Germinal center (tissue), 1 donor: Measurements from ENCODE around the gene DCXR.

Experiments
- DNase-seq: peaks from one replicate; pipeline ENCODE4 v3.0.0; 2012; ENCODE audit warnings: mixed read lengths, low spot score

Gene DCXR

DNA sequence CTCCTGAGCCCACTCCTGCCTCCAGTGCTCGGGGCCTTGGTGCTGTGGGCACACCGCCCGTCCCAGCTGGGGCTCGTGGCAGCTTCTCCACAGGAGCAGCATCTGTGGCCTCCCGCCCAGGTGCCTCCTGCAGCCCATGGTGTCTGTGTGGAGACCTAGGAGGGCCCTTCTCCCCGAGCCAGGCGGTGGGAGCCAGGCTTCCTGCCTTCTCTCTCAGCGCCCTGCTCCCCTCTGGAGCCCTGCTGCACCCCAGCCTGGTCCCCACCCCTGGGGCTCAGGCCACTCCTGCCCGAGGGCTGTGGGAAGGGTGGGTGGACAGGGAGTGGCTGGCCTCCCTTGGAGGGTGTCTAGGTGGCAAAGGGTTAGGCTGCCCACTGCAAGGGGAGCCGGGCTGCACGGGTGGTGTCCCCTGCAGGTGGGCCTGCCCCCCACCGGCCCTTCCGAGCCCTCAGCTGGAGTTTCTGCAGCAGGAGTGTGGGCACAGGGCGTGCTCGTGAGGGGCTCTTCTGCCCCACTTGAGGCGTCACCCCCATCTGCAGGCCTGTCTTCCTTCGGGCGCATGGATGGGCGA, 25.8 kb downstream of the DCXR start:
- DNase-seq: no peak

DNA sequence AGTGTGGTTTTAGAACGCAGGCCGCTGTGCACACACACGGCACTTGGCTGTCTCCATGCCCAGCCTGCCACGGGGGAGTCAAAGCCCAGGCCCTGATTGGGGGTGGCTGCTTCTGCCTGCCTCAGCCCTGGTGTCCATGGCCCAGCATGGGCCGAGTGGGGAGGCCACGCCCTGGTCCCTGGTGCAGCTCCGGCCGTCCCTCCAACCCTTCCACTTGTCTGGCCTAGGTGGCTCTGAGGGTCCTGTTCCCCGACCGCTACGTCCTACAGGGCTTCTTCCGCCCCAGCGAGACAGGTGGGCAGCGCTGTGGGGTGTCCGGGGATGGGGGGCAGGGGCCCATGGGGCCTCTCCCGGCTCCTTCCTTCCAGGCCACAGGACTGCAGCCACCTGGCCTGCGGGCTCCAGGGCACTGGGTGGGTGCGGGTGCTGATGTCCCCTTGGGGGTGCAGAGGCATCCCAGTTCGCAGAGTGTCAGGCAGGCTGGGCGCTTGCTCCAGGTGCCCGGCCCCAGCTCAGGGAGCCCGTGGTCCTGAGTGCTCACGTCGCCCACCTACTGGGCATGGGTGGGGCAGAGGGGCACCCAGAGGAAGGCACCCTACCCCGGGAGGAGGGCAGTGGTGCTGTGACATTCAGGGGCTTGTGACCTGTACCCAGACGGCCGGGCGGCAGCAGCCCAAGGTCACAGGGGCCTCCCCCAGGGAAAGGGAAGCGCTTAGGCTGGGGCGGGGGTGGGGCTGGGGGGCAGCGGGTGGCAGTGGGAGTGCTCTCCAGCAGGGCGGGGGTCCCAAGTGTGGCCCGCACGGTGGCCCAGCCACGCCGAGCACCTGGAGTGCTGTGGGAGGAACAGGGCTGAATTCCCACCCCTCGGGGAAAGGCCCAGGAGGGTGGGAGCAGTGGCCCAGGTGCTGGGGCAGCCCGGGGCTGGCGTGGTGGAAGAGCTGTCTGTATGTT, 26.6 kb downstream of the DCXR start:
- no peak for DNase-seq

DNA sequence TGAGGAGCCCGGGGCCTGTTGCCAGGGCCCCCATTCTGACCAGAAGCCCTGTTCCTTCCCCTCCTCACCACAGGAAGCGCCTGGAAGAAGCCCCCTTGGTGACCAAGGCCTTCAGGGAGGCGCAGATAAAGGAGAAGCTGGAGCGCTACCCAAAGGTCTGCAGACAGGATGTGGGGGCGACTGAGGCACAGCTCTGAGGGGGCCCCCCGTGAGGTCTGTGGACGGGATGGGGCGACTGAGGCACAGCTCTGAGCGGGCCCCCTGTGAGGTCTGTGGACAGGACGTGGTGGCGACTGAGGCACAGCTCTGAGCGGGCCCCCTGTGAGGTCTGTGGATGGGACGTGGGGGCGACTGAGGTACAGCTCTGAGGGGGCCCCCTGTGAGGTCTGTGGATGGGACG, 28.1 kb downstream of the DCXR start:
- DNase-seq: no peak

DNA sequence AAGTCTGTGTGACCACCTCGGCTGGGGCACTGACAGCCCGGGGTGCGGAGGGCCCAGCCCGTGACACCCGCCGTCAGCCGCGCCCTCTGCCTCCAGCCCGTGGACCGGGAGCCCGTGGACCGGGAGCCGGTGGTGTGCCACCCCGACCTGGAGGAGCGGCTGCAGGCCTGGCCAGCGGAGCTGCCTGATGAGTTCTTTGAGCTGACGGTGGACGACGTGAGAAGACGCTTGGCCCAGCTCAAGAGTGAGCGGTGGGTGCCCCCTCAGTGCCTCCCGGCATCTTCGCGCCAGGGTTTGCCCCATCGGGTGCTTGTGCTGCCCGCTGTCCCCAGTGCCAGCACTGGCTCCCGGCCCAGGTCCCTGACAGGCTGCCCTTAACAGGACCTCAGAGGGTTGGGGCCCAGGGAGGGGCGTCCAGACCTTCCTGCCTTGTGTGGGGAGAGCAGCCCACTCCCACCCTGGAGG, 28.5 kb downstream of the DCXR start:
- DNase-seq: no peak

DNA sequence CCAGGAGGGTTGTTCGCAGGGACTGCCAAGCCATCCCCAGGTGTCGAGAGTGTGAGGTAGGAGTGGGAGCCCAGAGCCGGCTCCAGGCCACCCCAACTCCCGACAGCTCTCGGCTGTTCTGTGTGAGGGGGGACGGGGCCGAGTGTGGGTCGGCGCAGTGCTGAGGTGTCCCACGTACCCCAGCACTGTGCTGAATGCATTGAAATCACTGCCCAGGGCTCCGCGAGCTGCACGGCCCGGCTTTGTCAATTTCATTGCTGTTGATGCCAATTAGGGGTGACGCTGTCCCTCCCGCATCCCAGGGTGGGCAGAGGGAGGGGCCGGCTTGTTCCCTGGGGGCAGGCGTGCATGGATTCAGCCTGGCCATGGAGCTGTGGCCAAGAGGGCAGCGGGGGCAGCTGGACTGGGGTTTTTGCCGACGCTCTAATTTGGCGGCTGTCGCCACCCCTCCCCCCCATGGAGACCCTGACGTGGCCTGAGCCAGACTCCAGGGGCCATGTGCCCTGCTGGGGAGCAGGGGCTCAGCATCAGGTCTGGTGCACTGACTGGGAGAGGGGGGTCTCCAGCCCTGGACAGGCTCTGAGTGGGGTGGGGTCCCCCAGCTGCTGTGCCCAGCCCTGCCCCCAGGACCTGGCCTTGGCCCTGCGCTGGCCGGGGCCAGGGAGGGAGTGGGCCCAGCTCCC, 29.1 kb downstream of the DCXR start:
- DNase-seq: no peak

DNA sequence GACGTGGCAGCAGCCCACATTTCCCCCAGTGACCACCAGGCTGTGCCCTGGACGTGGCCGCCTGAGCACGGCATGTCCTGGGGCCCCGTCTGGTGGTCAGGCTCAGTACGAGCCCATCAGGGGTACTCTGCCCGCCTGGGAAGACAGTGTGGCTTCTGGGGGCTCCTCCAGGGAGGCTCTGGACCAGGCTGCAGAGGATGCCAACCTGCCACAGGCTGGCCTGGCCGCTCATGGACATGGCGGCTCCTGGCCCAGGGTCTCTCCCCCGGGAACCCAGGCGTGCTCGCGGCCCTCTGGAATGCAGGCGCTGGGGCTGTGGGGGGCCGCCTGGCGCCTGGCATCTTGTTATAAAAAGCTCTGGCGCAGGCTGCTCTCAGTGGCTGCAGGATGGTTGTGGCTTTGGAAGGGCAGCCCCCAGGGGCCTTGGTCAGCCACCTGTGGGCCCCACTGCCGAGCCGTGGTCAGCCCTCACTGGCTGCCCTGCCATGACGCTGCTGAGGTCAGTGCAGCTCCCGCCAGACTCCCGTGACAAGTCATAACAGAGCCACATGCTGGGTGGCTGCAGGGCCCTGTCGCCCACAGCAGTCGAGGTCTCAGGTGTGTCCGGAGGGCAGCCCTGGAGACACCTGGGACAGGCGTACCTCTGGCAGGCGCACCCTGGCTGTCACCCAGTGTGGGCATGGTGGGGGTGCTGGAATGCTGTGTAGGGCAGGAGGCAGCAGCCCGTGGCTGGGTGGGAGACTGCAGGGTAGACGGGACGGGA, 29.8 kb downstream of the DCXR start:
- DNase-seq: no peak

DNA sequence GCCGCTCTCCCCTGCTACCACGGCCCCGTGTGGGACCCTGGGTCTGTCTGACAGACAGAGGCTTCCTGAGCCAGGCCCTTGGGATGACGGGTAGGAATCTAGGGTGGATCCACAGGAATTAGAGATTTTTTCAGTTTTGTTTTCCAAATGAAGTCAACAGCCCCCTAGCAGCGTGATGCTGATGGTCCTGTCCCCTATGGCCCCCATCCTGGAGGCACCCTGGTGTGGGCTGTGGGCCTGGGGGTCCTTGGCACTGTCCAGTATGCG, 30.3 kb downstream of the DCXR start:
- no peak for DNase-seq

DNA sequence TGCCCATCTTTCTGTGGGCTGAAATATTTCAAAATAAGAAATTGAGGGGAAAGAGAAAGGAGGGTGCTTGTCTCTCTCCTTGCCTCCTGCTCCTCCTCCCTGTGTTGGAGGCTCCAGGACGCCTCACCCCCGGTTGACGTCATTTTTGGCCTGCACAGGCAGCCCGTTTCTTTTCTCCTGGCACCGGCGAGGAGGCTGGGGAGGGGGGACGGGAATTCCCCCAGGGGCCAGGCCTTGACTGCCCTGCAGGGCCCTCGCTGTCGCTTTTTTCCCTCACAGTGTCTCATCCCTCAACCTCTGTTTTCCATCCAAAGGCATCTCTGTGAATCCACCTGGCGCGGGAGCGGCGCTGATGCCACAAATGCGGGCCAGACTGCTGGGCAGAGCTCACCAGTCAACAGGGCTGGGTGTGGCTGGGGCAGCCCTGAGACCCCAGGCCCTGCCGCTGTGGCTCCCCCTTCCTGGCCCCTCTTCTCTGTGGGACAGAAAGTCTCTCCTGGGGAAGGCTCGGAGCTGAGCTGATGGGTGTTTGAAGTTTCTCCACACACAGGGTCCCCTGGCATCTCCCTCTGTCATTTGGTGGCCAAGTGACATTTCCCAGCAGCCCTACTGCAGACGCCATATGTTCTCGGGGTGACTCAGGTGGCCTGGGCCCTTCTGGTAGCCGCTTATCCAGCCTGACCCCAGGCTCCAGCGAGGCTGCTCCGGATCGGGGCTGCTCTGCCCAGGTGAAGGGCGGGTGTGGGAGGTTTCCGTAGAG, 30.8 kb downstream of the DCXR start:
- DNase-seq: no peak

DNA sequence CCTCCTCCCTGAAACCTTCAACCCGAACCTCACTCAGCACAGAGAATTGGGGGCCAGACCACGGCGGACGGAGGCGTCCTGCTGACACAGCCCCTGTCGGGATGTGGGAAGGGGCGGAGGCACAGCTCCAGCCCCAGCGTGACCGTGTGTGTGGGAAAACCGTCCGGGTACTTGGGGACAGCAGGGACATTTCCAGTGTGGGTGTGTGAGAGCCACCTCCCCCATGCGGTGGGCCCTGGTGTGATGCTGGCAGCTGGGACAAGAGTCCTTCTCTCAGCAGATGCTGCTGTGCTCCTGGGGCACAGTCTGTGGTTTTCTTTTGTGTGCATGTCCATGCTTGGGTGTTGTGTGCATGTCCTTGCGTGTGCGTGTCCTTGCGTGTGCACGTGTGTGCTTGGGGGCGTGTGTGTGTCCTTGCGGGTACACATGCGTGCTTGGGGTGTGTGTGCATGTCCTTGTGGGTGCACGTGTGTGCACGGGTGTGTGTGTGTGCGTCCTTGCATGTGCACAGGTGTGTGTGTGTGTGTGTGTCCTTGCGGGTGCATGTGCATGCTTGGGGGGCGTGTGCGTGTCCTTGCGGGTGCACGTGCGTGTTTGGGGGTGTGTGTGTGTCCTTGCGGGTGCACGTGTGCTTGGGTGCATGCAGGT, 31.7 kb downstream of the DCXR start:
- DNase-seq: no peak

DNA sequence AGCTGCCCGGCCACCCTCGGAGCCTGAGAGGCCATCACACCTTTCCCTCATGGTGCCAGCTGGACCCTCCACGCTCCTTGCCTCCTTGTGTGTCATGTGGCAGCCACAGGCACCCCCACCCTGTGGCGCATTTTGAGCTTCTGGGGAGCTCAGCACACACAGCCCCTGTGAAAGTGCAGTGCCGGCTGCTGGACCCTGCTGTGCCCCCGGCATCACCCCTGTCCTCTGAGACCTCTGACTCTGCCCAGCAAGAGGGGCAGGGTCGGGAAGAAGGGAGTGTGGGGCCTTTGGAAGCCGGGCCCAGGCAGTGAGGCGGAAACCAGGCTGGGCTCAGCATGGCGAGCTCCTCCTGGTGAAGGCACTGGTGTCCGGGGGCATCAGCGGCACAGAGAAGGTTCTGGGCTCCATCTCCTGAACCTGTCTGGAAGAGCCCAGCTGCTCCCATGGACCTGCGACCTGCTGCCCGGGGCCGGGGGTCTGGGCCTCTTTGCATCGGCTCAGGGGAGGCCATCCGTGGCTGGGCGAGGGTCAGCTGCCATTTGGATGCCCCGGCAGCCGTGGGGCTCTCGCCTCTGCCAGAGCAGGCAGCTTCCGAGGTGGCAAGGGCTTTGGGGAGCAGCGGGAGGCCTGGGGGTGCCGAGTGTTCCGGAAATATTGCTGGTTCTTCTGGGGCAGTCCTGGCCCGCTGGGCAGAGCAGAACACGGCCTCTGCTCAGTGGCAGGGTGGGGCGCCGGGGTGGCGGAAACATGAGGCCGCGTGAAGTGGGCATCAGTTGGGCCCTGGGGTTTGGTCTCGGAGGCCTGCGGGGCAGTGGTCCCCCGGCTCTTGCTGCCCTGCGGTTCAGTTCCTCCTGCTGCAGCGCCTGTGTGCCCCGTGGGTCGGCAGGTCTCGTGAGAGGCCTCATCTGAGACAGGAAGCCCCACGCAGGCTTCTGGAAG, 32.7 kb downstream of the DCXR start:
- no peak for DNase-seq

DNA sequence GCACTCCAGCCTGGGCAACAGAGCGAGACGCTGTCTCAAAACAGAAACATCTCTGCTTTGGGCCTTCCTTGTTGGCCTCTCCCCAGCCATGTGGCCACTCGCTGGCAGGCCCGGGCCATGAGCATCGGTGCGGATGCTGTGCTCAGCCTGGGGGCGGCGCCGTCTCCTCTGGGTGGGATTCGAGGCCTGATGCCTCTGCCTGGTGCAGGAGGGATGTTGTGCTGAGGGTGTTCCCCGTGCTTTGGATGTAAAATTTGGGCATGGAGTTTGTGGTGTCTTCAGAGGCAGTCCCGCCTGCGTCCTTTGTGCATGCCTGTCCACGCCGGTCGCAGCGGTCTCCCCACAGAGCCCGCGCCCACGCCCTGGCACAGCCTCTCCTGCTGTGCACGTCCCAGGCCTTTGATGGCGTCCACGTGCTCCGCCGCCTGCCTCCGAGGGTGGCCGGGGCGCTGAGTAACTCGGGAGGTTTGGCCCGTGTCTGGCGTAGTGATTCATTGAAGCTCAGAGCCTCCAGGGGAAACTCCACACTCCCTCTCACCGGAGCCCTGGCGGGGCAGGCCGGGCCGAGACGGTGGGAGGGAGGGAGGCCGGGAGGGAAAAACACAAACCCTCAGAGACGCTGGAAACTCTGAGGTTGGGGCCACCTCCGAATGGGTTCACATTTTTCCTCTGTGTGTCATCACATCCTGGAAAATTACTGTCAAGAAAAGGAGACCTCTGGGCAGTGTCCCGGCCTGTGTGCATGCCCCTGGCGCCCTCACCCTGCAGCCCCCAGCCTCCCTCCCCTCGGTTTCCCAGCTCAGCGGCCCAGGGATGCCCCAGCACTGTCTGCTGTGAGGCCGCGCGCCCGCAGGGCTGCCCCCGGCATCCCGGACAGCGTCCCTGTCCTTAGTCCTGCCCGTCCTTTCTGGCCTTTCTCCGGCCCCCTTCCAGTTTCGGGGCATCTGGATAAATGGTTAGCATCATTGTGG, 33.8 kb downstream of the DCXR start:
- no peak for DNase-seq

DNA sequence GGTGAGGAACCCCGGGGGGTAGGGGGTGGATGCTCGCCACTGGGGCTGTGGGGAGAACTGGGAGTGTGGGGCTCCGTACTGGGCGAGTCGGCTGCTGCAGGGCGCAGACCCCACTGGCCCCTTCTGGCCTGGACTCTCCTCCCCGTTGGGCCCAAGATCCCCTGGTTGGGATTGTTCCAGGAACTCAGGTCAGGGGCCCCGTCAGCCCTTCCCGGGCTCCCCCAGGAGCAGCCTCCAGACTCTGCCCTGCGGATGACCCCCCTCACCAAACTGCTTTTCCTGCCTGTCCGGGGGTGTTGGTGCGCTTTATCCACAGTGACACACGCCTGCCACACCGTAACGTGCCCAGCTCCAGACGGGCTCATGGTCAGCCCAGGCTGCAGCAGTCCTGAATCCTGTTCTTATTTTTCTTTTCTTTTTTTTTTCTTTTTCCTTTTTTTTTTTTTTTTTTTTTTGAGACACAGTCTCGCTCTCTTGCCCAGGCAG, 35.9 kb downstream of the DCXR start:
- DNase-seq: no peak

DNA sequence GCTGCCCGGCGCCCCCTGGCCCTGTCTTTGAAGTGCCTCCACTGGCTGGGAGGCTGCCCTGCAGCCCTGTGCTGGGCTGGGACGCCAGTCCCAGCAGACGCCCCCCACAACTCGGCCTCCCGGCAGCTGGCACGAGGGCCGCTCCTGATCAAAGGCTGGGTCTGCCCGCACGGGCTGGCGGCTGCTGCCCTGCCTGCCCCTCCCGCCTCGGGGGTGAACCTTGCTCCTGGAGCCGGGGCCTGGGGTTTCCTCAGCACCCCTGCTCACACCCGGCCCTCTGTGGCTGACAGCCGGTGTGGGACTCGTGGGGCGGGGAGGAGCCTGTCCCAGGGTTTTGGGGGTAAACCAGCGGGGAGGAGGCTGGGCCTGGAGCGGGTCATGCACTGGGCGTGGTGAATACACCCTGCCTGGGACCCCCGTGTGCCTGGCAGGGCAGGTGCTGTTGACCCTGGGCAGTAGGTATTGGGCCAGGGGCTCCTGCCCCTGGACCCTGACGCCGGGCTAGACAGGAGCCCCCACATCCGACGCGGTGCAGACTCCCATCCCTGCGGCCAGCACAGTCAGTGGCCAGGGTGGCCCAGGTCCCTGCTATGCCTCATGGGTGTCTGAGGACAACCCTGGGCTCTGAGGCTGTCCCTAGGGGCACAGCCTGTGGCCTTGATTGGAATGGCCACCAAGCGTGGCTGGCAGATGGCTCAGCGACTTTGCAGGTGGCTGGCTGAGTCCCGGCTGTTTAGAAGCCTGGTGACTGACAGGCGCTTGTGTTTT, 36.5 kb downstream of the DCXR start:
- no peak for DNase-seq

DNA sequence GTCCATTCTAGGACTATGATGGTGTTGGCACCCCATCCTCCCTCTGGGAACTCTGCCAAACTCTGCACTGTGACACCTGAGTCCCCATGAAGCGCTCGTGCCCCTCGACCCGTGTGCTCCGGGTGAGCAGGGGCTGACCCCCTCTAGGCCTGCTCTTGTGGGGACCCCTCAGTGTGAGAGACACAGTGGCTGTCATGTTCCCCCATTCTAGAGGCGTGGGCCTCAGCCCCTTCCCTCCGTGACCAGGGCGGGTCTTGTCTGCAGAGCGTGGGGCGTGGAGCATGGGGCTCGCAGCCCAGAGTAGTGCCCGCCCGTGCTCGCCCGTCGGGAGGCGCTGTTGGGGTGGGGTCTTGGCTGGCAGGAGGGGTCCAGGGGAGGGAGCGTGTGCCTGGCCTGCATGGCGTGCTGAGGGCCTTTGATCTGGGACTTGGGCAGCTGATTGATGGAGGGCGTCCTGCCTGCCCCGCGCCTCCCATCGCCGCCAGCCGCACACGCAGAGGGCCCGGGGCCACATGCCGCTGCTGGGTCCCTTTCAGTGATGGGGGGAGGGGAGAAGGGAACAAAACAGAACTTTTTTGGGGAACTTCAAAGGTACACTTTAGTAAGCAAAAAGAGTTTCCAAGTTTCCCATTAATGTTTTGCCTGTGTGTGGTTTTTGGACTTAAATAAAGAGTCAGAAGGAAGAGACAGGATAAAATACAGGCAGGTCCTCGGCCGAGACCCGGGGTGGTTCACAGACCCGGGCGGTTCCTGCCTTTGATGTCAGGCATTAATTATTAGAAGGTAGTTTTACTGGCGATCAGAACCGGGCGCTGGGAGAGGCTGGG, 37.3 kb downstream of the DCXR start:
- no peak for DNase-seq

DNA sequence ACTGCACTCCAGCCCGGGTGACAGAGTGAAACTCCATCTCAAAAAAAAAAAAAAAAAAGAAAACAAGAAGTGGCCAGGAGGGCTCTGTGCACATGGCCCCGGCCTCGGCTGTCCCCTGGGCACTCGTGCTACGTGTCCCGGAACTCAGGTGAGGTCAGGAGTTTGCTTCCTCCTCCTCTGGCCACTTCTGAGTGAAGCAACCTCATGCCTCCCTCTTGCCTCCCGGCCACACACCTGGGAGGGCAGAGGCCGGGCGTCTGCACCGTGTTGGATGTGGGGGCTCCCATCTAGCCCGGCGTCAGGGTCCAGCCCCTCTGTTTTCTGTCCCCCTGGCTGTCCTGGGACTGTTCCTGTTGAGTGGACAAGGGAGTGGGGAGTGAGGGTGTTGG, 37.9 kb downstream of the DCXR start:
- DNase-seq: no peak

DNA sequence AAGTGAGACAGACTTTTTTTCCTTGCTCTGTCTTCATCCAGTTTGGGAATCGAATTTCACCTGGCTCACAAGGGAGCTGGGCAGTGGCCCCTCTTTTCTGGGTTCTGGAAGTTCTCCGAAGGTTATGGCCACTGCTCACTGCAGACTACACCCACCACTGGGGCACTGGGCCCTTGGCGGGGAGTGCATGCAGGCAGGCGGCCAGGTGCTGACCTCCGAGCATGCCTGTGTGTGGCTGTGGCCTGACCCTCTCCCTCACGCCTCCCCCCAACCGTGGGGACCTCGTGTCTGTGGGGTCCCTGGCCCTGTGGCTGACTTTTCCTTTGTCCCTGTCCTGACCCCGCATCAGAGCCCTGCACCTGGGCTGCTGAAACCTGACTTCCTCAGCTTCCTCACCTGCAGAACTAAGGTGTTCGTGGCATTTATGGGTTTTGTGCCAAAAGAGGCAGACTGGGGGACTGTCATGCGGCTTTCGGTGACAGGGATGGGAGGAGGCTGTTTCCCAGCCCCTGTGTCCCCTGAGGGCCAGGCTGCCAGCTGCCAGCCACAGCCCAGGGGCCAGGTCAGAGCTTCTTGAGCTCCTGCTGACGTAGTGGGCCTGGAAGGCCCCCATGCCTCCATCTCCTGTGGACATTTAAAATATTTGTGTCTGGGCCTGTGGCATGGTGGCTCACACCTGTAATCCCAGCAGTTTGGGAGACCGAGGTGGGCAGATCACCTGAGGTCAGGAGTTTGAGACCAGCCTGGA, 38.6 kb downstream of the DCXR start:
- DNase-seq: no peak
